ENCODE data around the gene HMGCR.

HMGCR gene

GRCh38 chr5:75340714-75341478, 3.9 kb downstream of the HMGCR start:
- no peak for DNase-seq (ENCODE audit: low read depth)

- no peak for DNase-seq (ENCODE audit: low read depth)
Observed at GRCh38 chr5:75341934-75342333, 4.9 kb downstream of the HMGCR start.

GRCh38 chr5:75342836-75343235, 5.8 kb downstream of the HMGCR start:
- no peak for DNase-seq (ENCODE audit: low read depth)

GRCh38 chr5:75348241-75348640, 11.2 kb downstream of the HMGCR start:
- no peak for DNase-seq (ENCODE audit: low read depth)

GRCh38 chr5:75349663-75350062, 12.6 kb downstream of the HMGCR start:
- DNase-seq (ENCODE audit: low read depth) = no peak

- no peak for DNase-seq (ENCODE audit: low read depth)
Observed at GRCh38 chr5:75351139-75351926, 14.3 kb downstream of the HMGCR start.

- no peak for DNase-seq (ENCODE audit: low read depth)
Observed at GRCh38 chr5:75355236-75355635, 18.2 kb downstream of the HMGCR start.

GRCh38 chr5:75356719-75357118, 19.7 kb downstream of the HMGCR start:
- DNase-seq (ENCODE audit: low read depth) = no peak

- DNase-seq (ENCODE audit: low read depth) = no peak
Observed at GRCh38 chr5:75358117-75358516, 21.1 kb downstream of the HMGCR start.

GRCh38 chr5:75361310-75361709, 24.3 kb downstream of the HMGCR start:
- no peak for DNase-seq (ENCODE audit: low read depth)

GRCh38 chr5:75362474-75362975, 25.5 kb downstream of the HMGCR start:
- DNase-seq (ENCODE audit: low read depth) = no peak

GRCh38 chr5:75363111-75363510, 26.1 kb downstream of the HMGCR start:
- no peak for DNase-seq (ENCODE audit: low read depth)

- no peak for DNase-seq (ENCODE audit: low read depth)
Observed at GRCh38 chr5:75363726-75364495, 26.9 kb downstream of the HMGCR start.

- no peak for DNase-seq (ENCODE audit: low read depth)
Observed at GRCh38 chr5:75364571-75365280, 27.7 kb downstream of the HMGCR start.

- DNase-seq (ENCODE audit: low read depth) = no peak
Observed at GRCh38 chr5:75365740-75366139, 28.7 kb downstream of the HMGCR start.

GRCh38 chr5:75366787-75367186, 29.8 kb downstream of the HMGCR start:
- DNase-seq (ENCODE audit: low read depth) = no peak

GRCh38 chr5:75367401-75367800, 30.4 kb downstream of the HMGCR start:
- no peak for DNase-seq (ENCODE audit: low read depth)

GRCh38 chr5:75368391-75368790, 31.4 kb downstream of the HMGCR start:
- DNase-seq (ENCODE audit: low read depth) = no peak

- no peak for DNase-seq (ENCODE audit: low read depth)
Observed at GRCh38 chr5:75373862-75374261, 36.8 kb downstream of the HMGCR start.

GRCh38 chr5:75374394-75374814, 37.4 kb downstream of the HMGCR start:
- DNase-seq (ENCODE audit: low read depth) = no peak

- DNase-seq (ENCODE audit: low read depth) = no peak
Observed at GRCh38 chr5:75375414-75375813, 38.4 kb downstream of the HMGCR start.

GRCh38 chr5:75380099-75380498, 43.1 kb downstream of the HMGCR start:
- no peak for DNase-seq (ENCODE audit: low read depth)

Measured in fibroblast of the conjunctiva (primary cell).